Esophagus (tissue), 2 donors: Measurements from ENCODE around the gene EYA3. TPM values are rescaled to one million over a fixed set of nuclear protein-coding genes. Genes with fewer than 3 reads are reported as not detected.

Source experiments
- H3K27ac ChIP-seq, 2 donors: one replicate each; pipeline ENCODE4 v1.5.1; 2013; ENCODE audit warnings: low read depth in 2 of 2, mild to moderate bottlenecking in 2 of 2, inconsistent platforms in 1 of 2, low read length in 1 of 2, moderate library complexity in 1 of 2
- H3K27me3 ChIP-seq, 2 donors: one replicate each; pipeline ENCODE4 v1.6.1; 2013; ENCODE audit warnings: low read length in 2 of 2, control low read depth in 1 of 2, mild to moderate bottlenecking in 1 of 2; ENCODE audit not compliant: insufficient read depth in 2 of 2, control insufficient read depth in 1 of 2
- H3K36me3 ChIP-seq, 2 donors: one replicate each; pipeline ENCODE4 v1.6.1; 2013; ENCODE audit warnings: low read length in 1 of 2; ENCODE audit not compliant: control insufficient read depth in 2 of 2, insufficient read depth in 2 of 2
- H3K4me1 ChIP-seq, 2 donors: one replicate each; pipeline ENCODE4 v1.6.1; 2013; ENCODE audit warnings: low read length in 1 of 2; ENCODE audit not compliant: control insufficient read depth in 2 of 2, insufficient read depth in 2 of 2
- H3K4me3 ChIP-seq, 2 donors: one replicate each; pipeline ENCODE4 v1.5.1; 2013; ENCODE audit warnings: low read length in 2 of 2, mild to moderate bottlenecking in 2 of 2, low read depth in 1 of 2, moderate library complexity in 1 of 2
- H3K9me3 ChIP-seq, 2 donors: one replicate each; pipeline ENCODE4 v1.6.1; 2013; ENCODE audit warnings: mild to moderate bottlenecking in 2 of 2, low read depth in 1 of 2, low read length in 1 of 2, moderate library complexity in 1 of 2; ENCODE audit not compliant: control insufficient read depth in 2 of 2, insufficient read depth in 1 of 2
- WGBS, 2 donors: extraction: QIAGEN DNeasy Blood & Tissue Kit; methylation state at CpG; one replicate each; pipeline ENCODE4 v1.1.7; 2013; 5-methylcytosine and 5-hydroxymethylcytosine counted together
- polyA plus RNA-seq, 2 donors: library from polyadenylated mRNA; stranded (reverse); fragments of 200-250 nt; gene quantifications; one replicate each; pipeline ENCODE4 v1.2.3, GENCODE V29; 2013
- donor health status: healthy with polysubstance abuse.
- donor health status: Bipolar disorder and iron deficiency.

The EYA3 gene
- polyA plus RNA-seq, 2 donors, result 6.3 to 7.3 TPM

DNA sequence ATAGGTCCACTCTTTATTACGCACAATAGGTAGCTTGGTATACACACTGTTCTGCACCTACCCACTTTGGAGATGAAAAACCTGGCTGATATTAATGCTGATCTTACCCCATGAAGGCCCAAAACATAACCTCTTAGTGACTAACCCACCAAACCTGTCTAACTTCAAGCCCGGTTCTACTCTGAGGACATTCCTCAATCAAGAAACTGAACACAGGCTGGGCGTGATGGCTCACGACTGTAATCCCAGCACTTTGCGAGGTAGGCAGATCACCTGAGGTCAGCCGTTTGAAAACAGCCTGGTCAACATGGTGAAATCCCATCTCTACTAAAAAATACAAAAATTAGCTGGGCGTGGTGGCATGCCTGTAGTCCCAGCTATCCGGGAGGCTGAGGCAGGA, 50.5 kb downstream of the EYA3 start:
- WGBS, 2 donors, result 74 to 77% methylated on average over 8 of the region's 8 CpGs
- no peaks in the 10 kb centered on the region for H3K4me1 ChIP-seq
- H3K36me3 ChIP-seq, result no peaks in the 10 kb centered on the region

DNA sequence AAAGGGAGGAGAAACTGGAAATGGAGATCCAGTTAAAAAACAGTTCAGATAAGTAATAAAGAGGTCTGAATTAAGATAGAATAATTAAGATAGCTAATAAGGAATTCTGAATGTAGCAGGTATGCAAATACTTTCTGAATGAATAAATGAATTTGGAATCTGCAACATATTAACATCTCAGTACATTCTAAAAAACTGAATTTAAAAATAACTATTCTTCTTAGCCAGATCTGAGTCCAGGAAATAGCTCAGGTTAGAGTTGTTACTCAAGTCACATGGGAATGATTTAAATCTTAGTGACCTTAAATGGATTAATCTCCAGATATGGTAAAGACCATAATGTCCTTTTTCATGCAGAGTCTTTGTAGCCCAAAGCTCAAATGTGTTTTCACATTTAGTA, 51.2 kb downstream of the EYA3 start:
- no peaks in the 10 kb centered on the region for H3K36me3 ChIP-seq
- no peaks in the 10 kb centered on the region for H3K4me1 ChIP-seq
- H3K27ac ChIP-seq, result no peak overlapping the region
- no peaks in the 10 kb centered on the region for H3K9me3 ChIP-seq
- H3K4me3 ChIP-seq, result no peak overlapping the region
- no peaks in the 10 kb centered on the region for H3K27me3 ChIP-seq

More for the DNA sequence above, 50.5 kb downstream of the EYA3 start:
- Histone ChIP-seq H3K27ac (no peak overlapping the region), H3K4me3 (no peak overlapping the region), H3K9me3 (no peaks in the 10 kb centered on the region), H3K27me3 (no peaks in the 10 kb centered on the region)

DNA sequence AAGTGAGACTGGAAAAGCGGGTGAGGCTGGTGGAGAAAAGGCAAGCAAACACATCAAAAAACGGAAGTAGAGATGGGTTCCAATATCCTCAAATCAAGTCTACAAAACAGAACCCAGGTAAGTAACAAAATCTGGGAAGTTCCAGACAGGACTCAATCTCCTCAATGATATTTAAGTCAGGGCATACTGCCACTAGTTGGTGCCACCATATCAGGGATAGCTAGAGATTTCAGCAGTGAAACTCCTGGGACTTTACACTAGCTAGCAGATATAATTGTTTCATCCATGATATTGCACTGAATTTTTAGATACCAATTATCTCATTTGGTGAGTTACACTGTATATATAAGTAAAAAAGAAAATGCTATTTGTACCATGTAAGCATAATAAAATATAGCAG, 52.0 kb downstream of the EYA3 start:
- WGBS, 2 donors, result 80 to 87% methylated on average over 2 of the region's 2 CpGs
- no peak overlapping the region for H3K4me3 ChIP-seq
- no peaks in the 10 kb centered on the region for H3K36me3 ChIP-seq
- H3K4me1 ChIP-seq, result no peaks in the 10 kb centered on the region
- no peaks in the 10 kb centered on the region for H3K27me3 ChIP-seq
- H3K27ac ChIP-seq, result no peak overlapping the region
- no peaks in the 10 kb centered on the region for H3K9me3 ChIP-seq

DNA sequence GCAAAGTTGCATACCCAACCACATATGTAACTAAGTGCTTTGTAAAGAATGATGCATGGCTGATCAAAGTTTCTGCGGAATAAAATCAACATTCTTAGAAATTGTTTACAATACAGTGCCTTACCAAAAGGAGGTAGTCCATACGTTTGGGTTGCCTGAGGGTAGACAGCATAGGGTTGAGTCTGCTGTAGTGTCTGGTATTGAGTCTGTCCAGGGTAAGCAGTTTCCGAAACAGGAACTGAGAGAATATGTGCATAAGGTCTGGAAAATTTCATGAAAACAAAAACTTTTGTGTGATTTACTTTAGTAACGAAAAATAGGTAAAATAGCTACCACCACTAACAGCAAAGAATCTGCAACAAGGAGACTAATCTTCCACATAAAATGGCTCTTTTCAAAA, 53.0 kb downstream of the EYA3 start:
- no peak overlapping the region for H3K27ac ChIP-seq
- no peaks in the 10 kb centered on the region for H3K4me1 ChIP-seq
- H3K36me3 ChIP-seq, result no peaks in the 10 kb centered on the region
- no peak overlapping the region for H3K4me3 ChIP-seq
- no peaks in the 10 kb centered on the region for H3K27me3 ChIP-seq
- H3K9me3 ChIP-seq, result no peaks in the 10 kb centered on the region
- 80 to 81% methylated on average over 4 of the region's 4 CpGs for WGBS, 2 donors

DNA sequence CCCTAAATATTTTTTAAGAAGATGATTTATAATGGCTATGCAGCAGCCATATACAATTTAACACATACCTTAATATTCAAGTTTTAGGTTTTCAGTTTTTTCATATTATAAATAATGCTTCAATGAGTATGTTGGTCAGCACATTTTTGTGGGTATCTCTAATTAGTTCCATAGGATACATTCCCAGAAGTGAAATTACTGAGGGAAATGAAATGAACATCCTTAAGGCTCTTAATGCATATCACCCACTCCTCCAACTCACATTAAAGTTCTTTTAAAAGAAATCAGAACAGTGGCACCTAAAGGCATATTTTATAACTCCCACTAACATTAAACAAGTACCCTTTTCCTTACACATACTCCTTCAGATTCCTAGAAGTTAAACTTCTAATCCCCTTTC, 56.1 kb downstream of the EYA3 start:
- Histone ChIP-seq H3K27me3 (no peaks in the 10 kb centered on the region), H3K4me1 (no peaks in the 10 kb centered on the region), H3K27ac (no peak overlapping the region), H3K9me3 (no peaks in the 10 kb centered on the region), H3K4me3 (no peak overlapping the region), H3K36me3 (no peaks in the 10 kb centered on the region)

DNA sequence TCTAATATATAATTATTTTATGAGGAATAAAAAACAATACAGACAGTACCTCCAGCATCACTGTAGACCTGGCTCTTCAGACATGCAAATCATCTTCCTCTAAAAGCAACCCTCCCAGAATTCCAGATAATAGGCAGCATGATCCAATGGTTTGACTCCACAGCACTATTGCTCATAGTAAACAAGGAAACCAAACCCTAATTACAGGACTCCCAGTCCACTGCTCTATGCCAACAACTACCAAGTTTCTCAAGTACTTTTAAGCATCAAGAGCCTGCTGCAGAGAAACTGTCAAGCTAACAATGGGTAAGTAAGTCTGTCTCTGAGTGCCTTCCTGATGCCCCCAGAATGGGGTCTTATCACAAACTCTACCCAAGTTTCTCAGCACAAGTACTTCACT, 57.2 kb downstream of the EYA3 start:
- Histone ChIP-seq H3K36me3 (no peaks in the 10 kb centered on the region), H3K4me1 (no peaks in the 10 kb centered on the region), H3K27ac (no peak overlapping the region), H3K9me3 (no peaks in the 10 kb centered on the region), H3K27me3 (no peaks in the 10 kb centered on the region), H3K4me3 (no peak overlapping the region)

DNA sequence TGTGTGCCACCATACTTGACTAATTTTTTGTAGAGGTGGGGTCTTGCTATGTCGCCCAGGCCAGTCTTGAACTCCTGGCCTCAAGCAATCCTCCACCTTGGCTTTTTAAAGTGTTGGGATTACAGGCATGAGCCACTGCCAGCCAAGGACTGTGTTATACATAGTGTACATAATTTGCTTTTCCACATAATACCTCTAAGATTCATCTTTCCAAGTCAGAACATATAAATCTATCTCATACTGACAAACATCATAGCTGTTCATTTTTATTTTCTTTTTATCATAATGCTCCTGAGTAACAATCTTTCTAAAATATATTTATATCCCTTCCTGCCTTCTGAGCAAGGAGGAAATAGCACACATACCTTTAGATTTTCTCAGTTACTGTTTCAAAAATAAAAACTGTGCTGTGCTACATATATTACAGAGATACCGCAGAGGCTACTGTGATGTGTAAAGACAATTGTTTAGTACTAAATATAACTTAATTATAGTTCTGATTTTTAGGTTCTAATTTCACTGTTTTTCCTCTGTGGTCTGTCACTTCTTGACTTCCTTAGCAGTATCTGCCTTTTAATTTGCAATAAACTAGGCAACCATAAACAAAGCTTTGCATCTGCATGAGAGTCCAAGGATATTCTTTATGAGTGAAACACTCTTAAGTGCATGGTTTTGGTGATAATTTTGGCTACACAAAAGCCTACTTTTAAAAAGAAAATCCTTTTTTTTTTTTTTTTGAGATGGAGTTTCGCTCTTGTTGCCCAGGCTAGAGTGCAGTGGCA, 59.3 kb downstream of the EYA3 start:
- Histone ChIP-seq H3K27me3 (no peaks in the 10 kb centered on the region), H3K9me3 (no peaks in the 10 kb centered on the region), H3K27ac (no peak overlapping the region), H3K36me3 (no peaks in the 10 kb centered on the region), H3K4me3 (no peak overlapping the region), H3K4me1 (no peaks in the 10 kb centered on the region)
- 85 to 89% methylated on average over 3 of the region's 3 CpGs for WGBS, 2 donors

DNA sequence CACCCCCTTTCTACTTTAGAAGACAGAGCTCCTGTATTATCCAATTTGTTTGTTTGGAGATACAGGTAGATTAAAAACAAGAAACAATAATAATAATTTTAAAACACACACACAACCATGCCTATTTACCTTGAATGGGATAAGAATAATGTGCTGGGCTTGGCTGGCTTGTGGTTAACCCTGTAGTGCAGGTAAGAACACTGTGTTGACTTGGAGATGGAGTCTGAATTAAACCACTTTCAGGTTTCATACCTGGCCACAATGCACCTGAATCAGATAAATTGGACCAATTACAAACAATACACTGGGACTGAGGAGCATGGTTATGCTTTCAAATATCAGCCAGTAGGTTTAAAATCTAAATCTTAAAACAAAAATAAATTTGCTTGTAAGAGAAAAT, 60.8 kb downstream of the EYA3 start:
- Histone ChIP-seq H3K36me3 (no peaks in the 10 kb centered on the region), H3K27ac (no peak overlapping the region), H3K4me1 (no peaks in the 10 kb centered on the region), H3K9me3 (no peaks in the 10 kb centered on the region), H3K4me3 (no peak overlapping the region), H3K27me3 (no peaks in the 10 kb centered on the region)

DNA sequence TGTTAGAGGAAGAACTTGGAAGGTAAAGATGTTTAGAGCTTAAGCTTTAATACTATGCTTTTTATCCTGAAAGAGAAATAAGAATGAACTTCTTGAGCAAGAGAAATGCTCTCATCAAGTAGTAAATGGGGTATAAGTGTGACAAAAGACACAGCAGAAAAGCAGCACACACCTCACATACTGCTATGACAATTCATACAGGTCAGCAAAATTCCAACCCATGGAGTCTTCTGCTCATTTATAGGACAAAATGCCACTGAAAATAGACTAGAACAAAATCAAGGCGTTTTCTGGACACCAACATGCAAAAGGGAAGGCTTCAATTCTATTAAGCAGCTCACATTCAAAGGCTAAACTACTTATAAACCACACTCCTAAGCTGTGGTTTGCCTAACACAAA, 61.2 kb downstream of the EYA3 start:
- no peak overlapping the region for H3K27ac ChIP-seq
- H3K36me3 ChIP-seq, result no peaks in the 10 kb centered on the region
- H3K9me3 ChIP-seq, result no peaks in the 10 kb centered on the region
- no peaks in the 10 kb centered on the region for H3K27me3 ChIP-seq
- WGBS, 2 donors, result 79 to 85% methylated on average over 1 of the region's 1 CpG
- H3K4me1 ChIP-seq, result no peaks in the 10 kb centered on the region
- no peak overlapping the region for H3K4me3 ChIP-seq

DNA sequence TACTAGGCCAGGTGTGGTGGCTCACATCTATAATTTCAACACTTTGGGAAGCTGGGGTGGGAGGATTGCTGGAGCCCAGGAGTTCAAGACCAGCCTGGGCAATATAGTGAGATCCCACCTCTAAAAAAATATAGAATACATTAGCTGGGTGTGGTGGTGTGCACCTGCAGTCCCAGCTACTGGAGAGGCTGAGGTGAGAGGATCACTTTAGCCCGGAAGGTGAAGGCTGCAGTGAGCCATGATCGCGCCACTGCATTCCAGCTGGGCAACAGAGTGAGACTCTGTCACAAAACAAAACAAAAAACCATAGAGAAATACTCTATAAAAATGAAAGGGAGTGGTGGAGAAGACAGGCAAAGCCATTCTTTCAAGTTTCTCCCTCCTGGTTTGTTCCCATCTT, 62.1 kb downstream of the EYA3 start:
- Histone ChIP-seq H3K4me3 (no peak overlapping the region), H3K27ac (no peak overlapping the region), H3K36me3 (no peaks in the 10 kb centered on the region), H3K9me3 (no peaks in the 10 kb centered on the region), H3K4me1 (no peaks in the 10 kb centered on the region), H3K27me3 (no peaks in the 10 kb centered on the region)
- 97 to 100% methylated on average over 3 of the region's 3 CpGs for WGBS, 2 donors
